H1 (cell line): ENCODE data around the gene NCL. TPM values are rescaled to one million over a fixed set of nuclear protein-coding genes. Genes with fewer than 3 reads are reported as not detected.

Source experiments
- ASH2L ChIP-seq: fragments of 200-600, 300-600 bp; sonication (generic); IDR thresholded peaks from one replicate; pipeline ENCODE4 v1.7.1; 2017; ENCODE audit warnings: low read length
- CREB1 ChIP-seq: IDR thresholded peaks from 2 replicates; pipeline ENCODE4 v1.6.1; 2012; ENCODE audit warnings: inconsistent platforms
- HDAC6 ChIP-seq: IDR thresholded peaks from one replicate; pipeline ENCODE4 v1.7.1; 2012; ENCODE audit warnings: low read depth, mild to moderate bottlenecking, inconsistent platforms, low read length, moderate library complexity
- NANOG ChIP-seq: IDR thresholded peaks from 2 replicates; pipeline ENCODE4 v1.6.1; 2011; ENCODE audit warnings: low read length, low read depth, mild to moderate bottlenecking, inconsistent platforms; ENCODE audit not compliant: insufficient read depth, poor library complexity, severe bottlenecking
- POLR2AphosphoS5 ChIP-seq: IDR thresholded peaks from 2 replicates; pipeline ENCODE4 v1.6.1; 2011; ENCODE audit warnings: low read depth, low read length
- SP4 ChIP-seq: IDR thresholded peaks from 2 replicates; pipeline ENCODE4 v1.6.1; 2012; ENCODE audit warnings: low read length, inconsistent platforms
- USF2 ChIP-seq: IDR thresholded peaks from 2 replicates; pipeline ENCODE4 v1.6.1; 2011; ENCODE audit warnings: low read length, improper control_type of control experiment
- polyA plus RNA-seq, 7 experiments: library from polyadenylated mRNA; depleted of rRNA in 3 of 7; stranded (reverse) in 5 of 7; unstranded in 2 of 7; fragments of >200 nt in 5 of 7; fragments of 200-250 nt in 2 of 7; gene quantifications; 1 replicate in 5 of 7; 2 replicates in 1 of 7; 4 replicates in 1 of 7; pipeline versions ENCODE4 v1.2.1 to v1.2.3, GENCODE V29; 2011 to 2013; ENCODE audit warnings: missing spikeins in 2 of 7, mixed read lengths in 2 of 7
- total RNA-seq: library from RNA; stranded (reverse); fragmentation: NEBNext Ultra II Directional; extraction: Animal tissue kit (Norgen Biotek cat#: 25700); gene quantifications from 2 replicates; pipeline ENCODE4 v1.2.1, GENCODE V29; 2021

Gene NCL
- total and polyA plus RNA-seq, 2 of the 8 experiments (the other 6 are each of a cell fraction or from before 2014, with no cell fraction given) = 61.2 to 1,478 TPM

DNA sequence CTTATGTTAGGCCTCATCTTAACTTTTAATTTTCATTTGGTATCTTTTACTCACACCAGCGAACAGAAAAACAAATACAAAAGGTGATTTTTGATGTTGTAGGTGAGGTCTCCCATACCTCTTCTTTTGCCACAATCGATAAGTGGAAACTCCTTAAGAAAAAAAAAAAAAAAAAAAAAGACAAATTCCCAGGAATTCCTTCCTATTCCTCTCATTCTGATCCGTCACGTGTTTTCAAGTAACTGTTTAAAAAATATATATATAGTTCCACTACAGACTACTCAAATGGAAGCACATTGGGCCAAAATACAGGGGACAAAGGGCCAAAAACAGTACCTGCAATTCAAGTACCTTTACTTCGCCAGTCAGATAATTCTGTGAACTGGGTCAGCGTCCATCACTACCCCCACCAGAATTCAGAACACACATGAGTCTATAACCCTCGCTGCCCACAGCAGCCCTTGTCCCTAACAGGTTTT is 49.5 kb upstream of the NCL start (continued):
- no peak for TF ChIP-seq POLR2AphosphoS5
- TF ChIP-seq HDAC6 = no peak
- no peak for TF ChIP-seq USF2
- TF ChIP-seq SP4 = no peak
- no peak for TF ChIP-seq NANOG
- TF ChIP-seq CREB1 = no peak
- TF ChIP-seq ASH2L = no peak
